ENCODE results near the gene STX18. TPM values are rescaled to one million over a fixed set of nuclear protein-coding genes. Genes with fewer than 3 reads are reported as not detected.

STX18 gene
- total and polyA plus RNA-seq, 2 donors (not counting 1 experiment from before 2014, with no cell fraction given), result 27.4 to 28.2 TPM

GRCh38 chr4:4580494-4580893, 38.6 kb upstream of the STX18 start:
- no peak for DNase-seq (ENCODE audit: low read depth in 2 of 2)
- H3K79me2 ChIP-seq (ENCODE audit: control insufficient read depth, insufficient read depth, low read length), result no peaks in the 10 kb centered on the region
- H3K27ac ChIP-seq (ENCODE audit: insufficient read depth, low read length), result no peak overlapping the region
- H3K4me2 ChIP-seq (ENCODE audit: extremely low read depth, insufficient read depth, low read length), result no peak overlapping the region
- H3K4me1 ChIP-seq (ENCODE audit: control insufficient read depth, extremely low read depth, insufficient read depth, low read length), result peaks cover 14% of the 10 kb centered on the region
- H3K9ac ChIP-seq (ENCODE audit: insufficient read depth, low read length), result no peak overlapping the region
- H3K9me3 ChIP-seq (ENCODE audit: control insufficient read depth, insufficient read depth, low read depth, low read length), result no peaks in the 10 kb centered on the region
- no peaks in the 10 kb centered on the region for H3K36me3 ChIP-seq (ENCODE audit: control insufficient read depth, insufficient read depth, low read length)
- no peaks in the 10 kb centered on the region for H4K20me1 ChIP-seq (ENCODE audit: control insufficient read depth, extremely low read depth, insufficient read depth, low read length)
- TF ChIP-seq CTCF (conservative IDR thresholded peaks at IDR 0.05 in 1 of 2, IDR thresholded peaks at IDR 0.05 in 1 of 2; ENCODE audit: low read depth in 1 of 2, low read length in 2 of 2) (no peak), EZH2 (IDR thresholded peaks at IDR 0.05; ENCODE audit: low read length, missing control alignments) (no peak)
- H3K4me3 ChIP-seq (replicated peaks in 1 of 4; ENCODE audit: control extremely low read depth in 1 of 4, insufficient read depth in 1 of 4, low read depth in 3 of 4, low read length in 4 of 4), result no peak overlapping the region
- H2AFZ ChIP-seq (ENCODE audit: low read length), result no peak overlapping the region
- no peaks in the 10 kb centered on the region for H3K27me3 ChIP-seq (ENCODE audit: control insufficient read depth, insufficient read depth, low read length)

GRCh38 chr4:4578981-4579380, 37.1 kb upstream of the STX18 start:
- DNase-seq (ENCODE audit: low read depth in 2 of 2), result no peak
- no peak overlapping the region for H3K9ac ChIP-seq (ENCODE audit: insufficient read depth, low read length)
- no peaks in the 10 kb centered on the region for H3K36me3 ChIP-seq (ENCODE audit: control insufficient read depth, insufficient read depth, low read length)
- H3K4me2 ChIP-seq (ENCODE audit: extremely low read depth, insufficient read depth, low read length), result no peak overlapping the region
- no peak overlapping the region for H3K4me3 ChIP-seq (replicated peaks in 1 of 4; ENCODE audit: control extremely low read depth in 1 of 4, insufficient read depth in 1 of 4, low read depth in 3 of 4, low read length in 4 of 4)
- H3K27ac ChIP-seq (ENCODE audit: insufficient read depth, low read length), result no peak overlapping the region
- no peaks in the 10 kb centered on the region for H3K79me2 ChIP-seq (ENCODE audit: control insufficient read depth, insufficient read depth, low read length)
- no peaks in the 10 kb centered on the region for H3K9me3 ChIP-seq (ENCODE audit: control insufficient read depth, insufficient read depth, low read depth, low read length)
- no peaks in the 10 kb centered on the region for H4K20me1 ChIP-seq (ENCODE audit: control insufficient read depth, extremely low read depth, insufficient read depth, low read length)
- TF ChIP-seq EZH2 (IDR thresholded peaks at IDR 0.05; ENCODE audit: low read length, missing control alignments) (no peak), CTCF (conservative IDR thresholded peaks at IDR 0.05 in 1 of 2, IDR thresholded peaks at IDR 0.05 in 1 of 2; ENCODE audit: low read depth in 1 of 2, low read length in 2 of 2) (no peak)
- no peaks in the 10 kb centered on the region for H3K27me3 ChIP-seq (ENCODE audit: control insufficient read depth, insufficient read depth, low read length)
- H3K4me1 ChIP-seq (ENCODE audit: control insufficient read depth, extremely low read depth, insufficient read depth, low read length), result peaks cover 6% of the 10 kb centered on the region
- no peak overlapping the region for H2AFZ ChIP-seq (ENCODE audit: low read length)

GRCh38 chr4:4577359-4577875, 35.6 kb upstream of the STX18 start:
- H3K9me3 ChIP-seq (ENCODE audit: control insufficient read depth, insufficient read depth, low read depth, low read length), result no peaks in the 10 kb centered on the region
- no peak overlapping the region for H3K9ac ChIP-seq (ENCODE audit: insufficient read depth, low read length)
- no peaks in the 10 kb centered on the region for H4K20me1 ChIP-seq (ENCODE audit: control insufficient read depth, extremely low read depth, insufficient read depth, low read length)
- no peaks in the 10 kb centered on the region for H3K79me2 ChIP-seq (ENCODE audit: control insufficient read depth, insufficient read depth, low read length)
- DNase-seq (ENCODE audit: low read depth in 2 of 2), result no peak
- no peak overlapping the region for H3K4me3 ChIP-seq (replicated peaks in 1 of 4; ENCODE audit: control extremely low read depth in 1 of 4, insufficient read depth in 1 of 4, low read depth in 3 of 4, low read length in 4 of 4)
- H2AFZ ChIP-seq (ENCODE audit: low read length), result no peak overlapping the region
- TF ChIP-seq CTCF (conservative IDR thresholded peaks at IDR 0.05 in 1 of 2, IDR thresholded peaks at IDR 0.05 in 1 of 2; ENCODE audit: low read depth in 1 of 2, low read length in 2 of 2) (no peak), EZH2 (IDR thresholded peaks at IDR 0.05; ENCODE audit: low read length, missing control alignments) (no peak)
- no peaks in the 10 kb centered on the region for H3K27me3 ChIP-seq (ENCODE audit: control insufficient read depth, insufficient read depth, low read length)
- peaks cover 6% of the 10 kb centered on the region for H3K4me1 ChIP-seq (ENCODE audit: control insufficient read depth, extremely low read depth, insufficient read depth, low read length)
- no peak overlapping the region for H3K27ac ChIP-seq (ENCODE audit: insufficient read depth, low read length)
- no peak overlapping the region for H3K4me2 ChIP-seq (ENCODE audit: extremely low read depth, insufficient read depth, low read length)
- H3K36me3 ChIP-seq (ENCODE audit: control insufficient read depth, insufficient read depth, low read length), result no peaks in the 10 kb centered on the region
